B cell (primary cell): Measurements from ENCODE around the gene DENND2A. TPM values are rescaled to one million over a fixed set of nuclear protein-coding genes. Genes with fewer than 3 reads are reported as not detected.

Source experiments
- ATAC-seq: fragments of 200-7000 bp; cut with Tn5 transposase; one replicate; pipeline ENCODE4 v1.10.0; 2021; ENCODE audit warnings: low read depth, mild to moderate bottlenecking, moderate number of reproducible peaks, moderate library complexity
- CTCF ChIA-PET: fragments of 350-600 bp; sonication (Branson Sonifier 250); formaldehyde crosslinking; loops from one replicate; lab custom pipeline; 2021; ENCODE audit warnings: antibody characterized with exemption, inconsistent platforms; lab: Charles Lee
- POLR2A ChIA-PET: fragments of 350-600 bp; sonication (Branson Sonifier 250); formaldehyde crosslinking; loops from one replicate; lab custom pipeline; 2021; ENCODE audit warnings: antibody characterized with exemption; lab: Charles Lee
- DNase-seq: peaks from one replicate; pipeline ENCODE4 v3.0.0; 2013
- H2AFZ ChIP-seq: 2 replicates; pipeline ENCODE4 v1.6.1; 2012; ENCODE audit warnings: mild to moderate bottlenecking, low read depth, low read length; ENCODE audit not compliant: insufficient read depth, poor library complexity, severe bottlenecking
- H3K27ac ChIP-seq, 2 donors: 1 replicate in 1 of 2; 2 replicates in 1 of 2; pipeline ENCODE4 v1.5.1; 2012 to 2013; ENCODE audit warnings: low read length in 2 of 2, mild to moderate bottlenecking in 2 of 2, moderate library complexity in 1 of 2
- H3K27me3 ChIP-seq, 4 experiments: fragments of 200-600 bp in 1 of 4; sonication (generic) in 1 of 4; replicated peaks in 1 of 4; 1 replicate in 2 of 4; 2 replicates in 2 of 4; pipeline versions ENCODE4 v1.6.1 to v1.7.0; 2013 to 2016; ENCODE audit warnings: low read length in 3 of 4, mild to moderate bottlenecking in 2 of 4, mixed read lengths in 1 of 4, moderate library complexity in 1 of 4; ENCODE audit not compliant: insufficient read depth in 4 of 4, control insufficient read depth in 3 of 4; ENCODE audit errors: control extremely low read depth in 1 of 4
- H3K36me3 ChIP-seq, 2 experiments: replicated peaks in 1 of 2; 1 replicate in 1 of 2; 2 replicates in 1 of 2; pipeline versions ENCODE4 v1.6.1 to v1.7.1; 2013; ENCODE audit warnings: low read length in 1 of 2; ENCODE audit not compliant: insufficient read depth in 2 of 2, control insufficient read depth in 1 of 2; ENCODE audit errors: control extremely low read depth in 1 of 2, extremely low read depth in 1 of 2
- H3K4me1 ChIP-seq, 2 donors: fragments of 200-600 bp in 1 of 2; sonication (generic) in 1 of 2; 1 replicate in 1 of 2; 2 replicates in 1 of 2; pipeline versions ENCODE4 v1.5.1 to v1.6.1; 2013 to 2017; ENCODE audit warnings: low read length in 2 of 2; ENCODE audit not compliant: control insufficient read depth in 2 of 2, insufficient read depth in 2 of 2
- H3K4me2 ChIP-seq: replicated peaks from 2 replicates; pipeline ENCODE3; 2012; ENCODE audit warnings: mild to moderate bottlenecking, low read depth, low read length; ENCODE audit not compliant: poor library complexity, severe bottlenecking
- H3K4me3 ChIP-seq, 5 experiments: fragments of 200-600 bp in 1 of 5; sonication (generic) in 1 of 5; 1 replicate in 3 of 5; 2 replicates in 2 of 5; pipeline versions ENCODE4 v1.5.1 to v1.7.0; 2011 to 2016; ENCODE audit warnings: low read length in 4 of 5, mild to moderate bottlenecking in 4 of 5, low read depth in 2 of 5, control low read depth in 1 of 5, moderate library complexity in 1 of 5; ENCODE audit not compliant: insufficient read depth in 1 of 5; ENCODE audit errors: control extremely low read depth in 1 of 5, extremely low read depth in 1 of 5
- H3K79me2 ChIP-seq: fragments of 200-600 bp; sonication (generic); one replicate; pipeline ENCODE4 v1.6.0; 2016; ENCODE audit warnings: low read length; ENCODE audit not compliant: control insufficient read depth, insufficient read depth
- H3K9ac ChIP-seq: fragments of 200-600 bp; sonication (generic); 2 replicates; pipeline ENCODE4 v1.6.1; 2017; ENCODE audit warnings: mild to moderate bottlenecking, low read length, moderate library complexity
- H3K9me3 ChIP-seq, 3 donors: one replicate each; pipeline versions ENCODE4 v1.6.1 to v1.7.1; 2013; ENCODE audit warnings: low read length in 2 of 3; ENCODE audit not compliant: control insufficient read depth in 2 of 3, insufficient read depth in 1 of 3; ENCODE audit errors: control extremely low read depth in 1 of 3
- H4K20me1 ChIP-seq: 2 replicates; pipeline ENCODE4 v1.6.0; 2012; ENCODE audit warnings: mild to moderate bottlenecking, low read length; ENCODE audit not compliant: insufficient read depth, control insufficient read depth, poor library complexity, severe bottlenecking
- H3K27ac Mint-ChIP-seq: one replicate; pipeline ENCODE4 v1.8.0; 2021; ENCODE audit warnings: mixed read lengths
- H3K27me3 Mint-ChIP-seq: one replicate; pipeline ENCODE4 v1.8.0; 2021; ENCODE audit warnings: mixed read lengths
- H3K4me1 Mint-ChIP-seq: one replicate; pipeline ENCODE4 v1.8.0; 2021; ENCODE audit warnings: mixed read lengths
- H3K4me3 Mint-ChIP-seq: one replicate; pipeline ENCODE4 v1.8.0; 2021; ENCODE audit warnings: mixed read lengths
- H3K9me3 Mint-ChIP-seq: one replicate; pipeline ENCODE4 v1.8.0; 2022; ENCODE audit warnings: mixed read lengths; ENCODE audit not compliant: insufficient read depth
- CTCF ChIP-seq: fragments of 200-600 bp; IDR thresholded peaks from one replicate; pipeline ENCODE4 v1.8.0; 2022; ENCODE audit warnings: antibody characterized with exemption, mild to moderate bottlenecking
- EZH2 ChIP-seq: IDR thresholded peaks from 2 replicates; pipeline ENCODE4 v1.6.1; 2012; ENCODE audit warnings: borderline replicate concordance, low read depth, mild to moderate bottlenecking, moderate library complexity, low read length; ENCODE audit not compliant: insufficient read depth, poor library complexity, severe bottlenecking
- WGBS: methylation state at CpG from one replicate; pipeline ENCODE4 v1.1.5; 2013; ENCODE audit warnings: missing lambda C conversion rate; ENCODE audit not compliant: insufficient coverage; 5-methylcytosine and 5-hydroxymethylcytosine counted together
- intact Hi-C: fragments of 100-400 bp; cut with micrococcal nuclease; formaldehyde crosslinking; loops from one replicate; pipeline ENCODE4 v1.10.0; 2022
- polyA plus RNA-seq: library from polyadenylated mRNA; depleted of rRNA; stranded (reverse); fragments of >200 nt; gene quantifications from 2 replicates; pipeline ENCODE4 v1.2.3, GENCODE V29; 2012
- total RNA-seq, 2 donors: library from RNA; stranded (reverse); fragments of 120-200 nt in 1 of 2; gene quantifications; 1 replicate in 1 of 2; 2 replicates in 1 of 2; pipeline versions ENCODE4 v1.2.3 to v1.2.4, GENCODE V29; 2013 to 2022

Gene DENND2A
- total and polyA plus RNA-seq, 2 donors (not counting 1 experiment from before 2014, with no cell fraction given) = 0.31 TPM; not detected in 1

- peaks cover 0 to 4% (median 0%) of the 10 kb centered on the region in 4 experiments for H3K27me3 ChIP-seq
- no peaks in the 10 kb centered on the region for H3K79me2 ChIP-seq
- no peak overlapping the region for H3K4me3 ChIP-seq
- H3K9me3 ChIP-seq = no peaks in the 10 kb centered on the region
- peak overlapping the region; percentile 61 for H3K9ac ChIP-seq
- H4K20me1 ChIP-seq = no peaks in the 10 kb centered on the region
- ChIA-PET CTCF (interaction anchor here (0.7 to 2.9 kb wide), 7 partner anchors 9 to 355 kb away, joined by 3 to 20 read pairs (median 8); no protein-coding TSS in a partner anchor), POLR2A (no interaction called here)
- peak overlapping the region; percentile 70 for H3K4me2 ChIP-seq
- intact Hi-C loops = loop anchor here (2.0 kb wide), 2 partner anchors 17 to 177 kb away; partner anchors contain the start of genes ADCK2 and MKRN1
- H3K36me3 ChIP-seq = no peaks in the 10 kb centered on the region
- peaks cover 15 to 19% of the 10 kb centered on the region in 2 donors for H3K4me1 ChIP-seq
- Mint-ChIP-seq H3K27me3 (no peaks in the 10 kb centered on the region), H3K27ac (peak overlapping the region; percentile 95), H3K4me1 (peaks cover 22% of the 10 kb centered on the region), H3K4me3 (peak overlapping the region; percentile 90), H3K9me3 (no peaks in the 10 kb centered on the region)
- ATAC-seq (no peak), DNase-seq (no peak)
- WGBS = 97% methylated on average over 15 of the region's 16 CpGs
- H3K27ac ChIP-seq = peak overlapping the region; percentile 48 to 63
- TF ChIP-seq EZH2 = no peak
- no peak for TF ChIP-seq CTCF
- H2AFZ ChIP-seq = peak overlapping the region; percentile 86
Measured at GRCh38 chr7:140655511-140656408, 15.1 kb upstream of the DENND2A start.

GRCh38 chr7:140654661-140655060, 14.0 kb upstream of the DENND2A start:
- Histone ChIP-seq H3K9me3 (no peaks in the 10 kb centered on the region), H3K4me2 (no peak overlapping the region), H4K20me1 (no peaks in the 10 kb centered on the region), H3K79me2 (no peaks in the 10 kb centered on the region), H2AFZ (no peak overlapping the region), H3K4me1 (peaks cover 15 to 19% of the 10 kb centered on the region in 2 donors), H3K27me3 (peaks cover 0 to 4% (median 0%) of the 10 kb centered on the region in 4 experiments), H3K27ac (no peak overlapping the region), H3K36me3 (no peaks in the 10 kb centered on the region), H3K9ac (no peak overlapping the region), H3K4me3 (no peak overlapping the region)
- no peak overlapping the region for H3K4me3 Mint-ChIP-seq
- no peak for TF ChIP-seq EZH2
- TF ChIP-seq CTCF = no peak
- DNase-seq = no peak
- no peaks in the 10 kb centered on the region for H3K27me3 Mint-ChIP-seq
- intact Hi-C loops = no loop called here
- ChIA-PET POLR2A (no interaction called here), CTCF (interaction anchor here (1.4 to 3.2 kb wide), 4 partner anchors 20 to 152 kb away, joined by 4 to 20 read pairs (median 15); no protein-coding TSS in a partner anchor)
- no peaks in the 10 kb centered on the region for H3K9me3 Mint-ChIP-seq
- ATAC-seq = no peak
- peaks cover 22% of the 10 kb centered on the region for H3K4me1 Mint-ChIP-seq
- 100% methylated on average over 4 of the region's 4 CpGs for WGBS
- H3K27ac Mint-ChIP-seq = no peak overlapping the region
